A673 (cell line): ENCODE results near the gene THPO.

Source experiments
- CTCF ChIP-seq: fragments of 300-800, 200-600 bp; sonication (generic); conservative IDR thresholded peaks from 2 replicates; pipeline ENCODE4 v1.5.1; 2017; ENCODE audit warnings: low read depth, mild to moderate bottlenecking, antibody characterized with exemption, low read length, moderate library complexity, mixed read lengths
- EZH2 ChIP-seq: fragments of 200-600 bp; sonication (generic); IDR thresholded peaks from 2 replicates; pipeline ENCODE4 v1.6.1; 2017; ENCODE audit warnings: borderline replicate concordance, low read depth, mild to moderate bottlenecking, mixed read lengths, antibody characterized with exemption, low read length; ENCODE audit not compliant: poor library complexity, severe bottlenecking

GRCh38 chr3:184350618-184351017 is 27.4 kb downstream of the THPO start:
- TF ChIP-seq CTCF (no peak), EZH2 (no peak)
